ENCODE data around the gene RARG.
"Not testable (repeated sequence)": the region's sequence is repeated elsewhere in the genome, so short reads cannot be mapped to it uniquely, and the experiment has no call there.

Gene RARG

GRCh38 chr12:53163008-53163407 is 69.0 kb downstream of the RARG start:
- not testable (repeated sequence) for DNase-seq

- DNase-seq: no peak
These were observed 70.7 kb downstream of the RARG start for GRCh38 chr12:53161119-53161911.

- no peak for DNase-seq
These were observed 71.3 kb downstream of the RARG start for GRCh38 chr12:53160673-53161072.

Measured in NCI-H524 treated with DMSO at 0.1 percent for 48 hours (cell line).